NCI-H2029 (cell line): Measurements from ENCODE around the gene LDB2.
"Not testable (repeated sequence)": the region's sequence is repeated elsewhere in the genome, so short reads cannot be mapped to it uniquely, and the experiment has no call there.

Experiments used
- DNase-seq: peaks from one replicate; lab custom pipeline; 2025; lab: John Stamatoyannopoulos, UW

The LDB2 gene

DNA sequence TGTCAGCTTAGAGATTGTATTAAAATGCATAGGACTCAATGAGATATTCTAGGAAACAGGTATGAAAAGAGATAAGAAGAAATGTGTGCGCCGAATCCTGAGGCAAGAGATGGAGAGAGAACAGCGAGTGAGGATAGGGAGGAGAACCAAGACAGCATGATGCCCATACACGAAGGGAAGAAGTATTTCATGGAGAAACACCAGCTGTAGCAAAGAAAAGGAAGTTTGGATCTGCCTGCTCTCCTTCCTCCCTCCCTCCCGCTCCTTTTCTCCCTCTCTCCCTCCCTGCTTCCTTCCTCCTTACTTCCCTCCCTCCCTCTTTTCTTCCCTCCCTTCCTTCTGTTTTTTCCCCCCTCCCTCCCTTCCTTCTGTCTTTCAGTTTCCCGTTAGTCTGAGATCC lies 353.6 kb downstream of the LDB2 start:
- DNase-seq: no peak

DNA sequence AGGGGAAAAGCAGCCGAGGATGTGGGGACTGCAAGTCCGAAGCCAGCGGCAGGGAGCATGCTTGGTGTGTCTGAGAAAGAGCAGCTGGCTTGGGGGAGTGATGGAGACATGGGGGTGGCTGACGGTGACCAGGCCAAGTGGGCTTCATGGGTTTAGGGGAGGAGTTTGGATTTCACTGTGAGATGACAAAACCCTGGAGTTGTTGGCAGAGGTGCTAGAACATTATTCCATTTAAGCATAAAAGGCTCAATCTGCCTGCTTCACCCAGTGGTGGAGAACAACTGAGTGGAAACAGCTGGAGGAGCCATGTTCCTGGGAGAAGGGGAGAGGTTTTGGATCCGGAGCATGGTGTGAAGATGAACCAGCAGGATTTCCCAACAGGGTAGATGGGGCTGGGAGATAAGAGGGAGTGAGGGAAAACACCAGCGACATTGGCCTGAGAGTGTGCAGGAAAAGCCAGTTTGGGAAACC lies 354.2 kb downstream of the LDB2 start:
- no peak for DNase-seq

DNA sequence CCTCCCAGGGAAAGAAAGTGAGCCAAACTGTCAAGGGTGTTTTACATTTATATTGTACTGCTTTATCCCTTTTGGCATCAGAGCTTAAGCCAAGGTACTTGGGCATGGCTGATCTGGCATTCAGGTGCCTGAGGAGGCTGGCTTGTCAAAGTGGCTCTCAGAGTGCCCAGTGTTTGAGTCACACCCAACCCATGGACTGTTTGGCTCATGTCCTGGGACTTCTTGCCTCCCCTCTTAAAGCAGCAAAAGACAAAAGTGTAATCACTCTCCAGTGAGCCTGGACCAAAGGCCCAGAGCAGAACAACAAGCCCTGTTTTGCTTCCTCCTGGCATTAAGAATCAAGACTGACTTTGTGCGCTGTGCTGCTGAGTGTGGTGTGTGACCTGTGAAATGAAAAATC lies 360.5 kb downstream of the LDB2 start:
- no peak for DNase-seq

DNA sequence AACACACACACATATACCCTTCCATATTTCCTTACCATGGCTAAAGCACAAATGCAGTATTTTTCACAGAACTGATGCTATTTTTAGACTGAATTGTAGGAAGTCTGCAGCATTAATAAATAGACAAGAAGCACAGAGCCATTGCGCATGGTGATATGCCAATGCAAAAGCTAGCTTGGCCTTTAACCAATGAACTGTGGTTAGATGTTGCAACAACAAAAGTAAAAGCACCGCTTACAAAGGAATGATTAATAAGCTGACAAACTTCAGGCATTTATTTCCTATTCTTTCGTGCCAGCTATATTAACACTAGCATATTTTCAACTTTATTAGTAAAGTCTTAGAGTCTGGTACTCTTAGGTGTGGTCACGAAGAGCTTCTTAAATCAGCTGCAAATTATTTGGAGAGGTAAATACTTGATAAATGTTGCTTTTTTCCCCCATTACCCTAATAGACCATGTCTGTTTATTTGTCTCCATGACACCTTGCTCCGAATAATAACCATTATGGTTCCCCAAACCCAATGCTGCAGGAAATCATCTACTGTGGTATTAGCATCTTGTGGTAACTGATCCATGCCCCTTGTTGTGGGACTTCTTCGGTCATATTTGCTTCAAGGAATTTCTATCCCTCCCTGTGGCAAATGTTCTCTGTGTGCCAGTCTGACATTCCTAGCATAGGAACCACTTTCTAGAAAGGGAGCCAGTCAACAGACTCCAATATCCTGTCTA lies 366.0 kb downstream of the LDB2 start:
- DNase-seq: no peak

DNA sequence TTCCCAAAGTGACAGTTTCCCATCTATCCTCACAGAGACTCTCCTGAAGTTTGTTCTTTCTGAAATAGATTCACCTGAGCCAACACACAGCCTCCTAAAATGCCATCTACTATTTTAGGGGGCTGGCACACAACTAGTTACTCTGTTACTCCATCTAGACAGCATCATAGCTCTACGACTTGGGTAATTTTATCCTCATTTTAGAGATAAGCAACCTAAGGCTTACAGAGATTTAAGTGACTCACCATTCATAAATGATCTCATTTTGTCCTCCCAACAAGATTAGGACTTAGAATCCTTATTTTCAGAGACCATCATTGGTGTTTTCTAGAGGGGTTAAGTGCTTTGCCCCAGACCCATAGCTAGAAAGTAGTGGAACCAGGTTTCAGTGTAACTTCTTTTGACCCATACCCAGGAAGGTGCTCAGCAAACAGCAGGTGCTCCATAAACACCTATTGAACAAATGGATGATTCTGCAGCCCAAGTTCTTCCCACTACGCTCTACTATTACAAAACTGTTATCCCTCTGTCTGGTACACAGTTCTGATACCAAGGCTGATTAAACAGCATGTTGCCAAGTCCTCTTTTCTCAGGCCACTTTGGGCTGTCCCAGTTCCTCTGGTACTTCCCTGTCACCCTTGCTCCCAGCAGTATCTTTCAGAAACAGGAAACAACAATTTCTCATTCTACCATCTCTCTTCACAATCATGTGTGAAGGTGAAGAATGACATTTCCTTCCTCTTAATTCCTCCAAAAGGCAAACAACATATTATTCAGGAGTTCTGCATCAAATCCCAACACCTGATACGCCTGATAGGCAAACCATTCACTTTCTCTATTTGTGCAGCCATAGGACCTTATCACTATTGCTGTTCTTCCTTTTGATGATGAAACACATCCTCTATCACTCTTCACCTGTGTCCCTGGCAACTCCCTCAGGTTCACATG lies 367.5 kb downstream of the LDB2 start:
- no peak for DNase-seq

DNA sequence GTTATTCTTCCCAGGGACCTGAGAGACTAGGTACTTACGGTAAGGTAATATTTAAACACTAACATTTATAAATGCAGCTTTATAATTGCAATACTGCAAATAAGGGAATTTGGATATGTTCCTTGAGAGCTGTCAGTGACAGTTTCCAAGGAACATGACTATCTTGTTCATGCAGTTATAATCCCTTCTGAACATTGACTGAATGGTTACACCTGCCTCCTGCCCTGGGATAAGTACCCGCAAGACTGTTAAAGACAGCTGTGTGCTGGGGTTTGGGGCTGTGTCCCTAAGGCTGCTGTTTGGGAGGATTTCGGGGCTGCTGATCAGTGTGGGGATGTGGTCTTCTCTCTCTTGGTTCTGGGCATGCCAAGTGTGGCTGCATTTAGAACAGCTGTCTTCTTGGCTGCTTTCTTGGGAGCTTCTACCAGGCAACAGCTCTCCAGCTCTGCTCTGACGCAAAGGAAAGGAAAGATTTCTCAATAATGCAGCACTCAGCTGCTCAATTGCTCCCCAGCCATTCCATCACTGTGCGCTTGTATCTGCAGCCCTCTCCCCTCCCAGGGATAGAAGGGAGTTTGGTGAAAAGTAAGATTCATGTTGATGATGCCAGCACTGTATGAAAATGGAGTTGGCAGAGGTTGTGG lies 373.4 kb downstream of the LDB2 start:
- no peak for DNase-seq

DNA sequence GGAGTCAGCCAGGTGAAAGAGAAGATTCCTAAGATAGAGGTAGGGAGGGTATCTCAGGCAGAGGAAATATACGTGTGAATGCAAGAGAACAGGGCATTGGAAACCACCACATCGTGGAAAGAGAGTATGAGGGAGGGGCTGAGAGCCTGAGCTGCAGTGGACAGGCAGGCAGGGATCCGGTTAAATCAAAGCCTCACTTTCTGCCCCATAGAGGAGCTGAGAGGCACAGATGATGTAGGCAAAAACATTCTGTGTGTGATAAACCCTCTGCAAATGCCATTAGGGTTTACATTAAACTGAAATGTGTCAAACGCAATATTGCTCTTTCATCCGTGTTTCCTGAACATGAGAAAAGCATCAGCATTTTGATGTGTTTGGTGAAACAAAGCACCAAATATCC lies 374.0 kb downstream of the LDB2 start:
- DNase-seq: no peak

DNA sequence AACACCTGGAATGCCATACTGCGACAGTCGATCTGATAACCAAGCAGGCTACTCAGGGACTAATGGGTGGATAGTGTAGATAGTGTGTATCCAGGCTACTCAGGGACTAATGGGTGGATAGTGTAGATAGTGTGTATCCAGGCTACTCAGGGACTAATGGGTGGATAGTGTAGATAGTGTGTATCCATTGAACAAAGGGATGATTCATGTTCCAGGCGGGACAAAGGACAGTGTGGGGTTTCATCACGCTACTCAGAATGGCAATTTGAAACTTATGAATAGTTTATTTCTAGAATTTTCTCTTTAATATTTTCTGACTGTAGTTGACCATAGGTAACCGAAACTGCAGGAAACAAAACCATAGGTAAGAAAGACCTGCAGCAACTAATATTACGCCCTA lies 374.9 kb downstream of the LDB2 start:
- DNase-seq: not testable (repeated sequence)

DNA sequence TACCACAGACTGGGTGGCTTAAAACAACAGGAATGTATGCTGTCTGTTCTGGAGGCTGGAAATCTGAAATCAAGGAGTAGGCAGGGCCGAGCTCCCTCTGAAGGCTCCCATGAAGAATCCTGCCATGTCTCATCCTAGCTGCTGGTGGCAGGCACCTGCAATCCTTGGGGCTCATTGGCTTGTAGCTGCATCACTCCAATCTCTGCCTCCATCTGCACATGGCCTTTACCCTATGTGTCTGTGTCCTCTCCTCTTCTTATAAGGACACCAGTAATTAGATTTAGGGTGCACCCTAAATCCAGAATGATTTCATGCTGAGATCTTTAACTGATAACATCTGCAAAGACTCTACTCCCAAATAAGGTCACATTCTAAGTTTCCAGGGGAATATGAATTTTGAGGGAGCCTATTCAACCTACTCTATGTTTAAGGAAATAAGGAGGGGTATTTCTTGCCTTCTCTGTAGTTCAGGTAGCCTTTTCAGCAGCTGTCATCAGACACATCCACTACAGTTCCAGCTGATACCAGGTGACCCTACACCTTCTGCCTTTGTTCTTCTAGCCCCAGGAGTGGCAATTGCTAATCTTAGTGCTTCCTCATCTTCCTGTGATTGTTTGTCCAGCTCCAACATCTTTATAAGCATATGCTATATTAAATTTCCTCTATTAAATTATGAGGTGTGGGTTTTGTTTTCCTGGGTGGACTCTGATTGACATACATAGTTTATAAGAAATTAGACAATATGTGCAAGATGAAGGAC lies 377.1 kb downstream of the LDB2 start:
- no peak for DNase-seq

DNA sequence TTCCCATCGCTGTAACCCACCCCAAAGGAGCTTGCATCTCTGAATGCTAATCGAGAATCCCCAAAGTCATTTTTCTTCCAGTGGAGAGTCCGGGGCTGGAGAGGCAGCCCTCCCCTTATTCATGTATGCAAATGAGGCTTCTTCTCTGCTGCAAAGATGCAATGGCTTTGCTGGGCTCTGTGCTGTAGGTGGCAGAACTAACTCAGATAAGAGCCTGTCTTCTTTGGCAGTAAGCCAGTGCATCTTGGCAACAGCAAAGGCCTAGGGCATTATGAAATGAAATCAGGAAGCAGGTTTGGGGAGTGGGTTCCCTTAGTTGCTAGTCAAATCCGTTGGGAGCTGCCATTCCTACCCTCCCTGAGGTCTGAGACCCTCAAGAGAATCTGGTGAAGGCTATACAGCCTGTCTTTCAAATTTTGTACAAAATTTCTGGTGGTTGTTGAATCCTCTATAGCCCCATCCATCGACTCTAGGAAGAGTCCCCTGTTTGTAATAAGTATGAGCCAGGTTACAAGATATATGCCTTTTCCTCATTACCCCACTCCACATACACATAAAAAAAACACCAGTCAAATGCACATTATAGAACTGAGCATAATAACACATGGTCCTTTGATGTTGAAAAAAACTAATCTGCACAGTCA lies 381.5 kb downstream of the LDB2 start:
- DNase-seq: peak; percentile 17

DNA sequence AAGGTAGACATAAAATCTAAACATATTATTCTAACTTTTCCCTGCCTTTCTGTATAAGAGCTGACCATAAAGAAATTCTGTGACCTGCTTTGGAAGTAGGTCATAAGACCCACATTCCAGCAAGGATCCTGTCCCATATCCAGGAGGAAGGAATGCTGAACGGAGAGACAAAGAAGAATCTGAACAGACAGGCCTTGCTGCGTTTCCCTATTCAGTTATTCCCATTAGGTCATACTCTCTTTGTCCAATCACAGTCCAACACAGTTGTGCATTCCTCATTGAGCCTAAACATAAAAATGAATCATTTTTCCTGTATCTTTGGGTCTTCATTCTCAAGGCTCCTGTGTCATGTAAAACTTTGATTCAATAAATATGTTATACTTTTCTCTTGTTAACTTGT lies 384.6 kb downstream of the LDB2 start:
- DNase-seq: no peak

DNA sequence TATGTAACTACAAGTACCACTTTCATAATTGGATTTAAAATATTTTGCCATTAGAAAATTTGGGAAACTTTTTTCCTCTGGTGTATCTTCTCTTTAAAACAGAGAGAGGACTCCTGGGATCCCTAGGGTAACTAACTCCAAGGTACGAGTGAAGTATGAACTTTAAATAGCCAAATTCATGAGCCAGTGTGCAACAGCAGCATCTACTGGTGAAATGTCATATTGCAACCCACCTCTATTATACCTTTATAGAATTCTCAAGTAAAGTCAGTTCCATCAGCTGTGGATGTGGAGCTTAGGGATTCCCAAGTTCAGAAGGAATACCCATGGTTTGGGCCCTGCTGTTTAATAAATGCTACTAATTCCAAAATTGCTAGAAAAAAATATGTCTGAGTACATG lies 389.5 kb downstream of the LDB2 start:
- no peak for DNase-seq

DNA sequence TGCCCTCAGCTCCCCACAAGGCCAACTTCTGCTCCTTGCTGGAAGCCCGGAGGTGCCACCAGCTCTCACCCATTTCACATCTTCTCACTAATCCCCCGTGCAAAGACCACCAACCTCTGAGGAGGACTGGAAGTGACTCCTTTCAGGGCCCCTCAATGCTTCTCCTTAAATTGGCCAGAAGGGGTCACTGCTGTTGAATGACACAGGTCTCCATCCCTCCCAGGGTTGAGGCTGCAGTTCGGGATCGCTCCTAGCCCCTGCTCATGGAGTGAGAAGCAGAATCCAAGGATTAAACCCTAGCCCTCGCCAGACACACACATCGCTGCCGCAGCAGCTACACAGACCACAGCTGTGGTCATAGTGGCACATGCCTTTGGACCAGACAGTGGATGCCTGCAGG lies 392.7 kb downstream of the LDB2 start:
- no peak for DNase-seq

DNA sequence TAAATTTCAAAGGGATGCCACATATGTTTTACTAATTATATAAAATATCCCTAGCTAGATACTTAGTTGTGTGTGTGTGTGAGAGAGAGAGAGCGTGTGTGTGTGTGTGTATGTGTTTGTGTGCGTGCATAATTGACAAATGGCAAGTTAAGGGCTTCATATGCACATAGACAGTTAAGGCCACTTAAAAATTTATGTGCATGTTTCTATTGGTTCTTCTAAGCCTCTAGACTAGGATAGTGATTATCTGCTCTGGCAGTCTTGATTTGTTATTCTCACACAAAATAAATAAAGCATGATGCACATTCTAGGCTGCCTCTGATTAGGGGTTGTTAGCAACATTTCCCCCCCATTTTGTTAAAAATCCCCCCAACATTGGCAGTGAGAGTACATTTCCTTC lies 393.2 kb downstream of the LDB2 start:
- DNase-seq: no peak

DNA sequence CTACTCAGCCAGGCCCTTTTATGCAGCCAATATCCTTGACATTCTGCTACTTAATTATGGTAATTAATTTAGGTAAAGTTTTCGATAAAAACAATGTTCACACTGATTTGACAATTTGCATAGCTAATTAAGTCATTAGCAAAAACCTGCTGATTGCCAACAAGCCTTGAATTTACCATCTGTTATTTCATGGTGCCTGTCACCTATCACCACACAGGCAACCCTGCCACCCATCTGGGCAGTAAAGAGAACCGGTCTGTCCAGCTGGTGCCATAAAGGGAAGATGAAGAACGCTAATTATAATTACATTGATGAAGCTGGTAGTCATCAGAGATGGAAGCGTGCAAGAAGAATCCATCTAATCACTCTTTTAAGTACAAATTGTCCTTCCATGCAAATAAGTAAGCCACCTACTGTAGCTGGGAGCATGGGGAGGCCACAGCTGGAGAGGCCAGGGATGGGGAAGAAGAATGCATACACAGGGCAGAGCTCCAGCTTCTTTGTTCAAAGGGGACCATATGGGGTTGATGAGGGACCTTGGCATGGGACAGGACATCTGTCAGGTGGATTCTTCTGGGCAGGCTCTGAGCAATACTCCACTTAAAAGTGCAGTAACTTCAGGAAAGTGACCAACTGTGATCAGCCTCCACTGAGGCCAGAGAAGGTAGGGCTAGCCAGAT lies 394.9 kb downstream of the LDB2 start:
- no peak for DNase-seq

DNA sequence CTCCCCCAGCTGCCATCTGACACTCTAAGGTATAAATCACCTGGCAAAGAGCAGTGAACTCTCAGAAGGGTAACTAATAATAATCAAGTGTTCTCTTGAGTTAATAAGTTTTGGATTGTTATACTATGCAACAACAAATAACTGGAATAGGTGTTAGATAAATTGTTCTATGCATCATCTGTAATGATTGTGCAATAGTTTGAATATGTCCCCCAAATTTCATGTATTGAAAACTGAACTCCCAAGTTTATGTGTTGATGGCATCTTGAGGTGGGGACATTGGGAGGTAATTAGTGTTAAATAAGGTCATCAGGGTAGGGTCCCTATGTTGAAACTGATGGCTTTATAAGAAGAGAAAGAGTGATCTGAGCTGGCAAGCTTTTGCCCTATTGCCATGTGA lies 399.5 kb downstream of the LDB2 start:
- DNase-seq: no peak

DNA sequence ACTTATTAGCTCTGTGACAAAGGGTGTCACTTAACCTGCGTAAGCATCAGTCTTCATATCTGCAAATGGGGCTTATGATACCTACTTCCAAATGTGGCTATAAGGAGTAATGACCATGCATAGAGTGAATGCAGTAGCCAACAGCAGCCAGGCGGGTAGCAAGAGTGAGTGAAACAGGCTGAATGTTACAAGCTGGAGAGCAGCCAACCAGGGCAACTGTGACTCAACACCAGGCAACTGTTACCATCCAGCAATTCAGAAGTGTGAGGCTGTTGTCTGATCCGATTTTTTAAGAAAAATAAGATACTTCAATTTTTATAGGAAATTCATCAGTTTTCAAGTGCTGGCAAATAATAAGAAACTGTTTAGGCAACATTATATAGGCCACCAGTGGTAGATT lies 401.9 kb downstream of the LDB2 start:
- no peak for DNase-seq

DNA sequence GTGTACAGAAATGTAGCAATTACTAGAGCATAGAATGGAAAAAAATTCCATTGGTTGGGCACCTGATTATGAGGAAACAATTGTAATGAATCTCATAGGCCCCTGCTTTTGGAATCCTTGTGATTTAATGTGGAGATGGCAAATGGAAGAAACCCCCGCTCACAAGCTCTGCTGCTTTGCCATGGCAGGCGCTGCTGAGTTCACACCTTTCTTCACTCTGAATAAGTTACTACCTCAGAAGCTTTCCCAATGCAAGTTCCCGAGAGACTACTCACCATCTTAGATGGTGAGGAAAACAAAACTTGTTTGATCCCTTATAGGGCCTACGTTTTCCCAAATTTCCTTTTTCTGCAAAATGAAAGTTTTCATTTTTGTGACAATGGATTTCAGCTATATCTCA lies 405.6 kb downstream of the LDB2 start:
- DNase-seq: no peak

DNA sequence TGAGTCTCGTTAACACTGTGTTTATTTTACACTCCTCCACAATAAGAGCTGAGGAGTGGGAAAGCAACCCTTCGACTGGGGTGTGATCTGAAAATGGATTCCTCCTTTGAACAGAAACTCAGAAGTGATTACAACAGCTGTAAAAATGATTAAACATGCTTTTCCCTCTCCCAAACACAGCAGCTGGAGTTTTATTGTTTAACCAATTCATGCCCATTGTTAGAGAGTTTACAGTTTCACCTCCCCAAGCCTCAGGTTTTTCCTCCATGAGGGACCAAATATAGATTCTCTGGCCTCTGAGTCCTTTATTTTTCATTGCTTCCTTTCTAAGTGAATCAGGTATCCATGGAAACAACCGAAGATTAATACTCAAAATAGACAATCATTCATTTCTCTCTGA lies 409.2 kb downstream of the LDB2 start:
- no peak for DNase-seq

DNA sequence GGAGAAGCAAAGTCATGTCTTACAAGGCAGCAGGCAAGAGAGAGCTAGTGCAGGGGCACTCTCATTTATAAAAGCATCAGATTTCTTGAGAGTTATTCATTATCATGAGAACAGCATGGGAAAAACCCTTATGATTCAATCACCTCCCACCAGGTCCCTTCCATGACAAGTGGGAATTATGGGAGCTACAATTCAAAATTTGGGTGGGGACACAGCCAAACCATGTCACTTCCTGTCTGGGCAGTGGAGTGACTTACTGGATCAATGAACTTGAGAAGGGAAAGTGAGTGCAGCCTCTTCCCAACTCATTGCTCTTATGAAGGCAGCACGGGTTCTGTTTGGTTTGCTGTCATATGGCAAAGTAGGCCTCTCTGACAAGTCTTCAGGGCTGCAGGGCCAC lies 410.4 kb downstream of the LDB2 start:
- DNase-seq: no peak

DNA sequence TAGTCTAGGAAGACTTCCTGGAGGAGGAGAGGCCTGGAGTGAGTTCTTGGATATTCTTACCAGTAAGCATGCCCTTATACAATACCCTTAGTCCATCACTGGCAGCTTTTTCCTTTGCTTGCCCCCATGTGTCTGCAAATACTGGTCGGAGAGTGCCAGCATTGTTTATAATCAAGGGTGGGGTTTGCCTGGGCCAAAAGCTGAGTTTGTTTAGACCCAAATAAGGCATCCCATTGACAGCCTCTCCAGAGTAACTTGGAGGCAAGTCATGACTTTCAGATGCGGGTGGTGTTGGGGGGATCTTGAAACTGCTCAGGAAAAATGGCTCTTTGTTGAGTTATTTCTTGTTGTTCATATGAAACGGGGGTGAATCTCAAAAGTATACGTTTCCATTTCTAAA lies 413.7 kb downstream of the LDB2 start:
- no peak for DNase-seq
